Stimulated activated naive B cell treated with anti-CD40 and anti-IgM and Interleukin-4, amounts not matched to agents 10 μg/mL and 1 μg/mL and 100 μg/mL, for 72 hours (primary cell): Measurements from ENCODE around the gene NUTM2D.
"Not testable (repeated sequence)": the region's sequence is repeated elsewhere in the genome, so short reads cannot be mapped to it uniquely, and the experiment has no call there.

Experiments
- ATAC-seq, 2 donors: fragments of 150-1000 bp; cut with Tn5 transposase; replicated peaks; 2 replicates each; pipeline ENCODE4 v1.10.0; 2021; ENCODE audit warnings: moderate library complexity in 1 of 2
- DNase-seq: peaks from one replicate; pipeline ENCODE4 v3.0.0; 2021
- H3K27ac Mint-ChIP-seq: one replicate; pipeline ENCODE4 v1.8.0; 2022; ENCODE audit warnings: mild to moderate bottlenecking, mixed read lengths
- H3K27me3 Mint-ChIP-seq, 2 donors: one replicate each; pipeline ENCODE4 v1.8.0; 2022; ENCODE audit warnings: mixed read lengths in 2 of 2
- H3K36me3 Mint-ChIP-seq, 2 donors: one replicate each; pipeline ENCODE4 v1.8.0; 2022; ENCODE audit warnings: mixed read lengths in 2 of 2, mild to moderate bottlenecking in 1 of 2
- H3K4me1 Mint-ChIP-seq, 2 donors: one replicate each; pipeline ENCODE4 v1.8.0; 2022; ENCODE audit warnings: mixed read lengths in 2 of 2, mild to moderate bottlenecking in 1 of 2
- H3K4me3 Mint-ChIP-seq, 2 donors: one replicate each; pipeline ENCODE4 v1.8.0; 2022; ENCODE audit warnings: mild to moderate bottlenecking in 2 of 2, mixed read lengths in 2 of 2, moderate library complexity in 1 of 2
- H3K9me3 Mint-ChIP-seq, 2 donors: one replicate each; pipeline ENCODE4 v1.8.0; 2022; ENCODE audit warnings: mixed read lengths in 2 of 2, mild to moderate bottlenecking in 1 of 2

The NUTM2D gene

GRCh38 chr10:87357444-87357843 lies at the start of gene NUTM2D:
TSS of gene NUTM2D (plus strand) at chr10:87357744. CDS start at chr10:87358266, 522 bp downstream.
- H3K36me3 Mint-ChIP-seq, ATAC-seq, H3K4me1 Mint-ChIP-seq, H3K27ac Mint-ChIP-seq, H3K27me3 Mint-ChIP-seq, DNase-seq, H3K4me3 Mint-ChIP-seq, H3K9me3 Mint-ChIP-seq: not testable (repeated sequence)

GRCh38 chr10:87308702-87309101 lies 48.8 kb upstream of the NUTM2D start:
- not testable (repeated sequence) for H3K4me3 Mint-ChIP-seq, H3K27ac Mint-ChIP-seq, H3K9me3 Mint-ChIP-seq, H3K4me1 Mint-ChIP-seq, H3K27me3 Mint-ChIP-seq, H3K36me3 Mint-ChIP-seq, ATAC-seq, DNase-seq

- H3K27ac Mint-ChIP-seq, H3K27me3 Mint-ChIP-seq, H3K4me3 Mint-ChIP-seq, H3K36me3 Mint-ChIP-seq, ATAC-seq, H3K4me1 Mint-ChIP-seq, H3K9me3 Mint-ChIP-seq, DNase-seq: not testable (repeated sequence)
These were observed 47.9 kb upstream of the NUTM2D start for GRCh38 chr10:87309657-87310056.

- ATAC-seq = not testable (repeated sequence)
- peaks cover 0 to 13% of the 10 kb centered on the region in 2 donors for H3K4me1 Mint-ChIP-seq
- H3K36me3 Mint-ChIP-seq = peaks cover 7 to 12% of the 10 kb centered on the region in 2 donors
These were observed 46.0 kb upstream of the NUTM2D start for GRCh38 chr10:87311521-87311920.

GRCh38 chr10:87313649-87314359 lies 43.7 kb upstream of the NUTM2D start:
- H3K36me3 Mint-ChIP-seq = peaks cover 7 to 12% of the 10 kb centered on the region in 2 donors
- peaks cover 0 to 13% of the 10 kb centered on the region in 2 donors for H3K4me1 Mint-ChIP-seq
- not testable (repeated sequence) for H3K4me3 Mint-ChIP-seq, H3K27me3 Mint-ChIP-seq, DNase-seq, H3K27ac Mint-ChIP-seq, H3K9me3 Mint-ChIP-seq
- ATAC-seq = peak in 1 of 2 donors; percentile 31

More at GRCh38 chr10:87311521-87311920, 46.0 kb upstream of the NUTM2D start:
- not testable (repeated sequence) for DNase-seq, H3K27me3 Mint-ChIP-seq, H3K9me3 Mint-ChIP-seq, H3K4me3 Mint-ChIP-seq, H3K27ac Mint-ChIP-seq

GRCh38 chr10:87314360-87314973 lies 43.1 kb upstream of the NUTM2D start:
- not testable (repeated sequence) for H3K27ac Mint-ChIP-seq, H3K4me3 Mint-ChIP-seq, H3K9me3 Mint-ChIP-seq, ATAC-seq, H3K27me3 Mint-ChIP-seq, DNase-seq
- H3K36me3 Mint-ChIP-seq = peaks cover 5 to 12% of the 10 kb centered on the region in 2 donors
- H3K4me1 Mint-ChIP-seq = peaks cover 0 to 13% of the 10 kb centered on the region in 2 donors

GRCh38 chr10:87321505-87321904 lies 36.0 kb upstream of the NUTM2D start:
- H3K4me1 Mint-ChIP-seq, DNase-seq, H3K9me3 Mint-ChIP-seq, H3K27ac Mint-ChIP-seq, H3K4me3 Mint-ChIP-seq, H3K36me3 Mint-ChIP-seq, H3K27me3 Mint-ChIP-seq: not testable (repeated sequence)
- peak; percentile 44 to 69 for ATAC-seq

- DNase-seq, H3K4me3 Mint-ChIP-seq, H3K4me1 Mint-ChIP-seq, H3K27ac Mint-ChIP-seq, H3K27me3 Mint-ChIP-seq, H3K9me3 Mint-ChIP-seq, ATAC-seq: not testable (repeated sequence)
- peaks cover 7 to 11% of the 10 kb centered on the region in 2 donors for H3K36me3 Mint-ChIP-seq
These were observed 33.0 kb upstream of the NUTM2D start for GRCh38 chr10:87324559-87324958.

GRCh38 chr10:87327958-87328357 lies 29.6 kb upstream of the NUTM2D start:
- H3K9me3 Mint-ChIP-seq, ATAC-seq, H3K27ac Mint-ChIP-seq, H3K4me1 Mint-ChIP-seq, H3K27me3 Mint-ChIP-seq, H3K4me3 Mint-ChIP-seq, DNase-seq, H3K36me3 Mint-ChIP-seq: not testable (repeated sequence)

- not testable (repeated sequence) for H3K4me3 Mint-ChIP-seq, H3K27me3 Mint-ChIP-seq, H3K4me1 Mint-ChIP-seq, ATAC-seq, H3K9me3 Mint-ChIP-seq, H3K36me3 Mint-ChIP-seq, H3K27ac Mint-ChIP-seq, DNase-seq
These were observed 28.4 kb upstream of the NUTM2D start for GRCh38 chr10:87329131-87329530.

GRCh38 chr10:87332687-87333086 lies 24.9 kb upstream of the NUTM2D start:
- not testable (repeated sequence) for H3K9me3 Mint-ChIP-seq, H3K36me3 Mint-ChIP-seq, H3K4me1 Mint-ChIP-seq, H3K4me3 Mint-ChIP-seq, ATAC-seq, DNase-seq, H3K27me3 Mint-ChIP-seq, H3K27ac Mint-ChIP-seq

- H3K36me3 Mint-ChIP-seq, H3K27me3 Mint-ChIP-seq, ATAC-seq, H3K9me3 Mint-ChIP-seq, DNase-seq, H3K27ac Mint-ChIP-seq, H3K4me3 Mint-ChIP-seq: not testable (repeated sequence)
- H3K4me1 Mint-ChIP-seq = peaks cover 8 to 23% of the 10 kb centered on the region in 2 donors
These were observed 17.1 kb upstream of the NUTM2D start for GRCh38 chr10:87340411-87340810.

GRCh38 chr10:87341546-87342142 lies 15.9 kb upstream of the NUTM2D start:
- peak overlapping the region; percentile 95 for H3K27ac Mint-ChIP-seq
- H3K4me1 Mint-ChIP-seq = peaks cover 8 to 23% of the 10 kb centered on the region in 2 donors
- DNase-seq, H3K27me3 Mint-ChIP-seq, H3K36me3 Mint-ChIP-seq, H3K9me3 Mint-ChIP-seq: not testable (repeated sequence)
- peak; percentile 5 for ATAC-seq
- H3K4me3 Mint-ChIP-seq = peak overlapping the region; percentile 89 to 95

GRCh38 chr10:87342249-87342710 lies 15.3 kb upstream of the NUTM2D start:
- not testable (repeated sequence) for H3K36me3 Mint-ChIP-seq, H3K9me3 Mint-ChIP-seq, H3K27me3 Mint-ChIP-seq
- Mint-ChIP-seq H3K4me3 (peak overlapping the region; percentile 82 to 89), H3K4me1 (peaks cover 8 to 23% of the 10 kb centered on the region in 2 donors), H3K27ac (peak overlapping the region; percentile 86)
- ATAC-seq = peak; percentile 90 to 91
- peak; percentile 88 for DNase-seq
